ENCODE data around the gene LMF2. TPM values are rescaled to one million over a fixed set of nuclear protein-coding genes. Genes with fewer than 3 reads are reported as not detected.

Gene LMF2
- polyA plus RNA-seq, 1 of the 3 experiments (the other 2 are of a cell fraction), result 34.3 TPM

GRCh38 chr22:50461979-50462540 lies 45.4 kb downstream of the LMF2 start:
- no peak overlapping the region for H2AFZ ChIP-seq (ENCODE audit: low read depth)
- CTCF ChIA-PET, result no interaction called here
- no peaks in the 10 kb centered on the region for H3K9me2 ChIP-seq

More at GRCh38 chr22:50461979-50462540, 45.4 kb downstream of the LMF2 start:
- Histone ChIP-seq H3K27me3 (ENCODE audit: insufficient read depth) (no peaks in the 10 kb centered on the region), H3K79me2 (ENCODE audit: insufficient read depth) (no peaks in the 10 kb centered on the region; the same call in 1 of the 2 replicates), H3K9ac (no peak overlapping the region), H3K27ac (ENCODE audit: low read depth in 2 of 2, low read length in 1 of 2) (no peak overlapping the region), H3F3A (replicated peaks; ENCODE audit: insufficient read depth) (no peaks in the 10 kb centered on the region), H3K4me1 (ENCODE audit: control insufficient read depth in 1 of 2, insufficient read depth in 2 of 2, low read depth in 1 of 2, low read length in 1 of 2) (no peaks in the 10 kb centered on the region), H3K36me3 (replicated peaks in 1 of 2; ENCODE audit: control insufficient read depth in 1 of 2, insufficient read depth in 2 of 2, low read length in 1 of 2) (peaks cover 0 to 89% of the 10 kb centered on the region in 2 experiments), H4K20me1 (ENCODE audit: insufficient read depth) (no peaks in the 10 kb centered on the region), H3K9me3 (no peaks in the 10 kb centered on the region), H3K4me3 (ENCODE audit: low read depth in 2 of 2, low read length in 1 of 2) (no peak overlapping the region), H3K4me2 (no peak overlapping the region)
- DNase-seq, result no peak
- POLR2A ChIA-PET, result no interaction called here
- WGBS (ENCODE audit: low lambda C conversion rate), result 94% methylated on average over 16 of the region's 30 CpGs
- TF ChIP-seq USF2 (IDR thresholded peaks at IDR 0.05; ENCODE audit: borderline replicate concordance, low read depth, low read length), result no peak
- no peak for TF ChIP-seq TCF12 (IDR thresholded peaks at IDR 0.05)
- no peak for TF ChIP-seq TAF1 (IDR thresholded peaks at IDR 0.05; ENCODE audit: borderline replicate concordance, low read depth, low read length)
- no peak for TF ChIP-seq ELF1 (IDR thresholded peaks at IDR 0.05)
- no peak for TF ChIP-seq CTCF (IDR thresholded peaks at IDR 0.05)
- TF ChIP-seq YY1 (IDR thresholded peaks at IDR 0.05; ENCODE audit: low read depth), result no peak
- TF ChIP-seq RCOR1 (IDR thresholded peaks at IDR 0.05; ENCODE audit: low read length), result no peak
- no peak for TF ChIP-seq FOXM1 (IDR thresholded peaks at IDR 0.05; ENCODE audit: low read depth)
- no peak for TF ChIP-seq MXI1 (IDR thresholded peaks at IDR 0.05; ENCODE audit: low read depth, low read length)
- TF ChIP-seq MEF2A (IDR thresholded peaks at IDR 0.05; ENCODE audit: borderline replicate concordance, low read depth), result no peak
- no peak for TF ChIP-seq POLR2AphosphoS5 (IDR thresholded peaks at IDR 0.05; ENCODE audit: low read depth, low read length)
- no peak for TF ChIP-seq GATA2 (CRISPR knock-in tag; IDR thresholded peaks at IDR 0.05)
- no peak for TF ChIP-seq RXRA (IDR thresholded peaks at IDR 0.05; ENCODE audit: borderline replicate concordance, low read depth)
- TF ChIP-seq JUND (IDR thresholded peaks at IDR 0.05), result no peak
- TF ChIP-seq IRF3 (IDR thresholded peaks at IDR 0.05; ENCODE audit: low read depth, low read length), result no peak
- no peak for TF ChIP-seq EP300 (IDR thresholded peaks at IDR 0.05; ENCODE audit: borderline replicate concordance in 1 of 2, low read depth in 1 of 2, low read length in 1 of 2)
